Neural cell (in vitro differentiated cells): ENCODE data around the gene AGBL1. TPM values are rescaled to one million over a fixed set of nuclear protein-coding genes. Genes with fewer than 3 reads are reported as not detected.

Experiments
- H2AFZ ChIP-seq: fragments of 200-600, 300-800 bp; sonication (generic), shearing (Covaris generic); 2 replicates; pipeline ENCODE4 v1.6.0; 2014; ENCODE audit warnings: low read depth, mild to moderate bottlenecking, antibody characterized with exemption, low read length, moderate library complexity
- H3F3A ChIP-seq: fragments of 200-600 bp; shearing (Covaris generic); 2 replicates; pipeline ENCODE4 v1.6.1; 2016; ENCODE audit warnings: mild to moderate bottlenecking, moderate library complexity, mixed read lengths, antibody characterized with exemption, low read length; ENCODE audit not compliant: insufficient read depth, poor library complexity, severe bottlenecking
- H3K27ac ChIP-seq: fragments of 200-600, 300-800 bp; sonication (generic), shearing (Covaris generic); 2 replicates; pipeline ENCODE4 v1.5.1; 2014; ENCODE audit warnings: mild to moderate bottlenecking, low read length, moderate library complexity
- H3K27me3 ChIP-seq: fragments of 300-800, 200-600 bp; sonication (generic), shearing (Covaris generic); 2 replicates; pipeline ENCODE4 v1.6.0; 2014; ENCODE audit warnings: mild to moderate bottlenecking, low read depth, low read length, moderate library complexity; ENCODE audit not compliant: insufficient read depth
- H3K36me3 ChIP-seq: fragments of 300-800, 200-600 bp; sonication (generic), shearing (Covaris generic); 2 replicates; pipeline ENCODE4 v1.5.1; 2014; ENCODE audit warnings: mild to moderate bottlenecking, antibody characterized with exemption, low read length, moderate library complexity; ENCODE audit not compliant: insufficient read depth
- H3K4me2 ChIP-seq: fragments of 300-800, 200-600 bp; sonication (generic), shearing (Covaris generic); 2 replicates; pipeline ENCODE4 v1.6.0; 2014; ENCODE audit warnings: mild to moderate bottlenecking, low read length
- H3K4me3 ChIP-seq: fragments of 300-800, 200-600 bp; sonication (generic), shearing (Covaris generic); 2 replicates; pipeline ENCODE4 v1.5.1; 2014; ENCODE audit warnings: mild to moderate bottlenecking, low read length, moderate library complexity
- H3K79me2 ChIP-seq: fragments of 200-600 bp; shearing (Covaris generic); replicated peaks from 2 replicates; pipeline ENCODE4 v1.6.0; 2014; ENCODE audit warnings: mild to moderate bottlenecking, low read length, moderate library complexity; ENCODE audit not compliant: insufficient read depth
- H3K9ac ChIP-seq: fragments of 300-800, 200-600 bp; sonication (generic), shearing (Covaris generic); 2 replicates; pipeline ENCODE4 v1.6.1; 2016; ENCODE audit warnings: mild to moderate bottlenecking, low read length, mixed read lengths
- H3K9me2 ChIP-seq: fragments of 200-600 bp; shearing (Covaris generic); 2 replicates; pipeline ENCODE4 v1.6.1; 2016; ENCODE audit warnings: mild to moderate bottlenecking, low read length, mixed read lengths; ENCODE audit not compliant: insufficient read depth
- H3K9me3 ChIP-seq: fragments of 200-600, 300-800 bp; sonication (generic), shearing (Covaris generic); 2 replicates; pipeline ENCODE4 v1.6.1; 2016; ENCODE audit warnings: mild to moderate bottlenecking, mixed run types, low read length, moderate library complexity, mixed read lengths
- H4K20me1 ChIP-seq: fragments of 200-600 bp; shearing (Covaris generic); 2 replicates; pipeline ENCODE4 v1.6.1; 2016; ENCODE audit warnings: mild to moderate bottlenecking, mixed run types; ENCODE audit not compliant: insufficient read depth
- EP300 ChIP-seq: fragments of 450-650 bp; conservative IDR thresholded peaks from 2 replicates; pipeline ENCODE4 v1.6.1; 2014; ENCODE audit warnings: antibody characterized with exemption, mild to moderate bottlenecking, moderate library complexity; ENCODE audit not compliant: poor library complexity, severe bottlenecking
- EZH2 ChIP-seq: fragments of 200-600, 300-800 bp; shearing (Covaris generic), sonication (generic); IDR thresholded peaks from 2 replicates; pipeline ENCODE4 v1.6.1; 2014; ENCODE audit warnings: antibody characterized with exemption, low read length, borderline replicate concordance, mild to moderate bottlenecking; ENCODE audit not compliant: insufficient read depth, poor library complexity, severe bottlenecking
- MXI1 ChIP-seq: fragments of 450-650 bp; conservative IDR thresholded peaks from 2 replicates; pipeline ENCODE4 v1.6.1; 2014; ENCODE audit warnings: antibody characterized with exemption, mild to moderate bottlenecking; ENCODE audit not compliant: poor library complexity, severe bottlenecking
- POLR2AphosphoS5 ChIP-seq: IDR thresholded peaks from 2 replicates; pipeline ENCODE4 v1.6.1; 2012
- RAD21 ChIP-seq: fragments of 450-650 bp; conservative IDR thresholded peaks from 2 replicates; pipeline ENCODE4 v1.6.1; 2014; ENCODE audit warnings: antibody characterized with exemption, mild to moderate bottlenecking, moderate library complexity
- SMC3 ChIP-seq: fragments of 450-650 bp; conservative IDR thresholded peaks from 2 replicates; pipeline ENCODE4 v1.6.1; 2014; ENCODE audit warnings: antibody characterized with exemption, mild to moderate bottlenecking, moderate library complexity; ENCODE audit not compliant: poor library complexity
- TAF1 ChIP-seq: IDR thresholded peaks from 2 replicates; pipeline ENCODE4 v1.6.1; 2012; ENCODE audit warnings: low read depth
- polyA plus RNA-seq: library from polyadenylated mRNA; depleted of rRNA; stranded (reverse); fragments of >200 nt; gene quantifications from 2 replicates; pipeline ENCODE4 v1.2.3, GENCODE V29; 2014
- TF ChIP-seq, protein P1 (sequence below): fragments of 450-650 bp; IDR thresholded peaks from 2 replicates; pipeline ENCODE4 v1.5.1; 2014; ENCODE audit warnings: antibody characterized with exemption, mild to moderate bottlenecking, moderate library complexity; ENCODE audit not compliant: poor library complexity, severe bottlenecking
- TF ChIP-seq, protein P2 (sequence below): IDR thresholded peaks from 2 replicates; pipeline ENCODE4 v1.6.1; 2012; ENCODE audit warnings: borderline replicate concordance

The AGBL1 gene
- polyA plus RNA-seq, 1 donor from 2014 or later, result 0.12 TPM

DNA sequence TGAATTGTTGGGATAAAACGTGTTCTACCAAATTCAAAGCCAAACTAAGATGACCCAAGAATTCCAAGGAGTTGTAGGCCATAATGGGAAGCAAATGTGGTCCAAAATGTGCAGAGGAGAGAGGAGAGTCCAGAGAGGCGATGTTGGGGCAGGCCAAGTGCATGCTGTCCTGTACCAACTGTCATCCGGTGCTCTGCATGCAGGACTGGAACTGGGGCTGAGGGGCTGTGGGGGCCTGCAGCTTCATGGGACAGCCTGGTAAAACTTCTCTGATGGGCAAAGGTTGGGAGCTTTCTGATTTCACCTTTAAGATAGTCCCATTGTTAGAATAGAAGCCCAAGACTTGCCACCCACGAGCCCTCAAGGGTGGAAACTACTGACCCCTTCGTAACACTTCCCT lies 831.4 kb downstream of the AGBL1 start:
- H3K79me2 ChIP-seq, result no peaks in the 10 kb centered on the region

DNA sequence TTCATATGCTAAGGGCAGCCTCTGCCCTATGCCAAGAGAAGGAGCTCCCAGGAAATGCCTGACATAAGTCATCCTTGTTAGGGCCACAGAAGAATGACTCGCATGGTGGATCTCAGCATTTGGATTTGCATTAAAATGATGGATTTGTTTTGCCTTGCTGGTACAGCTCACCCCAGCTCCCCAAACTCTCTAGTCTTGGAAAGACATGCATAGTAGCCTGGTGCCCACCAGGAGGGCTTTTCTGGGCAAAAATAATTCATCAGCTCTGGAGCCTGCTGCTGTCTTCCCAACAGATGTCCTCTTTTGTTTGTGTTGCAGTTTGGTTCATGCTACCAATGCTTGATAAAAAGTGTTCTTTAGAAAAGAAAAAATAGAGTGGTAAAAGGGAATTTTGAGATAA lies 833.0 kb downstream of the AGBL1 start:
- Histone ChIP-seq H3K27me3 (no peaks in the 10 kb centered on the region), H2AFZ (no peak overlapping the region), H3K27ac (no peak overlapping the region), H3K4me2 (no peak overlapping the region), H3K36me3 (no peaks in the 10 kb centered on the region), H3K9me2 (no peaks in the 10 kb centered on the region), H3F3A (no peaks in the 10 kb centered on the region), H3K4me3 (no peak overlapping the region), H3K9ac (no peak overlapping the region), H3K9me3 (no peaks in the 10 kb centered on the region), H4K20me1 (no peaks in the 10 kb centered on the region), H3K79me2 (no peaks in the 10 kb centered on the region)
- TF ChIP-seq POLR2AphosphoS5 (no peak), RAD21 (no peak), EZH2 (no peak), SMC3 (no peak), TAF1 (no peak), MXI1 (no peak), EP300 (no peak)
- TF ChIP-seq, protein P1, sequence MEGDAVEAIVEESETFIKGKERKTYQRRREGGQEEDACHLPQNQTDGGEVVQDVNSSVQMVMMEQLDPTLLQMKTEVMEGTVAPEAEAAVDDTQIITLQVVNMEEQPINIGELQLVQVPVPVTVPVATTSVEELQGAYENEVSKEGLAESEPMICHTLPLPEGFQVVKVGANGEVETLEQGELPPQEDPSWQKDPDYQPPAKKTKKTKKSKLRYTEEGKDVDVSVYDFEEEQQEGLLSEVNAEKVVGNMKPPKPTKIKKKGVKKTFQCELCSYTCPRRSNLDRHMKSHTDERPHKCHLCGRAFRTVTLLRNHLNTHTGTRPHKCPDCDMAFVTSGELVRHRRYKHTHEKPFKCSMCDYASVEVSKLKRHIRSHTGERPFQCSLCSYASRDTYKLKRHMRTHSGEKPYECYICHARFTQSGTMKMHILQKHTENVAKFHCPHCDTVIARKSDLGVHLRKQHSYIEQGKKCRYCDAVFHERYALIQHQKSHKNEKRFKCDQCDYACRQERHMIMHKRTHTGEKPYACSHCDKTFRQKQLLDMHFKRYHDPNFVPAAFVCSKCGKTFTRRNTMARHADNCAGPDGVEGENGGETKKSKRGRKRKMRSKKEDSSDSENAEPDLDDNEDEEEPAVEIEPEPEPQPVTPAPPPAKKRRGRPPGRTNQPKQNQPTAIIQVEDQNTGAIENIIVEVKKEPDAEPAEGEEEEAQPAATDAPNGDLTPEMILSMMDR, result no peak
- TF ChIP-seq, protein P2, sequence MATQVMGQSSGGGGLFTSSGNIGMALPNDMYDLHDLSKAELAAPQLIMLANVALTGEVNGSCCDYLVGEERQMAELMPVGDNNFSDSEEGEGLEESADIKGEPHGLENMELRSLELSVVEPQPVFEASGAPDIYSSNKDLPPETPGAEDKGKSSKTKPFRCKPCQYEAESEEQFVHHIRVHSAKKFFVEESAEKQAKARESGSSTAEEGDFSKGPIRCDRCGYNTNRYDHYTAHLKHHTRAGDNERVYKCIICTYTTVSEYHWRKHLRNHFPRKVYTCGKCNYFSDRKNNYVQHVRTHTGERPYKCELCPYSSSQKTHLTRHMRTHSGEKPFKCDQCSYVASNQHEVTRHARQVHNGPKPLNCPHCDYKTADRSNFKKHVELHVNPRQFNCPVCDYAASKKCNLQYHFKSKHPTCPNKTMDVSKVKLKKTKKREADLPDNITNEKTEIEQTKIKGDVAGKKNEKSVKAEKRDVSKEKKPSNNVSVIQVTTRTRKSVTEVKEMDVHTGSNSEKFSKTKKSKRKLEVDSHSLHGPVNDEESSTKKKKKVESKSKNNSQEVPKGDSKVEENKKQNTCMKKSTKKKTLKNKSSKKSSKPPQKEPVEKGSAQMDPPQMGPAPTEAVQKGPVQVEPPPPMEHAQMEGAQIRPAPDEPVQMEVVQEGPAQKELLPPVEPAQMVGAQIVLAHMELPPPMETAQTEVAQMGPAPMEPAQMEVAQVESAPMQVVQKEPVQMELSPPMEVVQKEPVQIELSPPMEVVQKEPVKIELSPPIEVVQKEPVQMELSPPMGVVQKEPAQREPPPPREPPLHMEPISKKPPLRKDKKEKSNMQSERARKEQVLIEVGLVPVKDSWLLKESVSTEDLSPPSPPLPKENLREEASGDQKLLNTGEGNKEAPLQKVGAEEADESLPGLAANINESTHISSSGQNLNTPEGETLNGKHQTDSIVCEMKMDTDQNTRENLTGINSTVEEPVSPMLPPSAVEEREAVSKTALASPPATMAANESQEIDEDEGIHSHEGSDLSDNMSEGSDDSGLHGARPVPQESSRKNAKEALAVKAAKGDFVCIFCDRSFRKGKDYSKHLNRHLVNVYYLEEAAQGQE, result no peak

More for the DNA sequence above, 831.4 kb downstream of the AGBL1 start:
- H3K4me2 ChIP-seq, result no peak overlapping the region
- no peak for TF ChIP-seq EZH2
- TF ChIP-seq, protein P1, result no peak
- TF ChIP-seq, protein P2, result no peak
- no peak for TF ChIP-seq POLR2AphosphoS5
- TF ChIP-seq EP300, result no peak
- TF ChIP-seq MXI1, result no peak
- TF ChIP-seq SMC3, result no peak
- TF ChIP-seq RAD21, result no peak
- TF ChIP-seq TAF1, result no peak
- no peaks in the 10 kb centered on the region for H3F3A ChIP-seq
- H4K20me1 ChIP-seq, result no peaks in the 10 kb centered on the region
- no peak overlapping the region for H3K4me3 ChIP-seq
- no peak overlapping the region for H3K27ac ChIP-seq
- H3K27me3 ChIP-seq, result no peaks in the 10 kb centered on the region
- no peak overlapping the region for H3K9ac ChIP-seq
- no peaks in the 10 kb centered on the region for H3K9me2 ChIP-seq
- no peaks in the 10 kb centered on the region for H3K9me3 ChIP-seq
- H3K36me3 ChIP-seq, result no peaks in the 10 kb centered on the region
- H2AFZ ChIP-seq, result no peak overlapping the region
